Activated CD4-positive, CD25-positive, alpha-beta regulatory T cell (primary cell): ENCODE measurements around the gene JAKMIP2.
"Not testable (repeated sequence)": the region's sequence is repeated elsewhere in the genome, so short reads cannot be mapped to it uniquely, and the experiment has no call there.

Source experiments
- DNase-seq, 4 experiments: peaks; one replicate each; lab custom pipeline; 2025; lab: John Stamatoyannopoulos, UW

JAKMIP2 gene

GRCh38 chr5:147591120-147591519 lies 191.4 kb downstream of the JAKMIP2 start:
- no peak for DNase-seq

- no peak for DNase-seq
Observed at GRCh38 chr5:147590096-147590495, 192.4 kb downstream of the JAKMIP2 start.

GRCh38 chr5:147586832-147587231 lies 195.7 kb downstream of the JAKMIP2 start:
- no peak for DNase-seq

- no peak for DNase-seq
Observed at GRCh38 chr5:147586221-147586620, 196.3 kb downstream of the JAKMIP2 start.

- not testable (repeated sequence) for DNase-seq
Observed at GRCh38 chr5:147582272-147582671, 200.3 kb downstream of the JAKMIP2 start.

- DNase-seq, result not testable (repeated sequence)
Observed at GRCh38 chr5:147580418-147580817, 202.1 kb downstream of the JAKMIP2 start.

- DNase-seq, result no peak
Observed at GRCh38 chr5:147578228-147579024, 204.1 kb downstream of the JAKMIP2 start.

GRCh38 chr5:147576646-147577535 lies 205.6 kb downstream of the JAKMIP2 start:
- DNase-seq, result no peak

- no peak for DNase-seq
Observed at GRCh38 chr5:147575598-147575997, 206.9 kb downstream of the JAKMIP2 start.

- DNase-seq, result no peak
Observed at GRCh38 chr5:147573211-147573610, 209.3 kb downstream of the JAKMIP2 start.

GRCh38 chr5:147568710-147569406 lies 213.7 kb downstream of the JAKMIP2 start:
- no peak for DNase-seq

GRCh38 chr5:147567917-147568598 lies 214.5 kb downstream of the JAKMIP2 start:
- DNase-seq, result no peak

GRCh38 chr5:147565524-147565923 lies 217.0 kb downstream of the JAKMIP2 start:
- DNase-seq, result no peak

- DNase-seq, result no peak
Observed at GRCh38 chr5:147564124-147564486, 218.4 kb downstream of the JAKMIP2 start.

- no peak for DNase-seq
Observed at GRCh38 chr5:147563466-147564123, 218.9 kb downstream of the JAKMIP2 start.

GRCh38 chr5:147561435-147561834 lies 221.1 kb downstream of the JAKMIP2 start:
- no peak for DNase-seq

- no peak for DNase-seq
Observed at GRCh38 chr5:147560718-147561331, 221.7 kb downstream of the JAKMIP2 start.

GRCh38 chr5:147559749-147560148 lies 222.8 kb downstream of the JAKMIP2 start:
- no peak for DNase-seq

- DNase-seq, result no peak
Observed at GRCh38 chr5:147558826-147559225, 223.7 kb downstream of the JAKMIP2 start.

- no peak for DNase-seq
Observed at GRCh38 chr5:147557876-147558745, 224.4 kb downstream of the JAKMIP2 start.
